ENCODE results near the gene LTA. TPM values are rescaled to one million over a fixed set of nuclear protein-coding genes. Genes with fewer than 3 reads are reported as not detected.
A peak's percentile ranks its signal among the peaks of the same experiment; 100 is the strongest.

The LTA gene
- total RNA-seq, 2 experiments from 2014 or later = 0.98 to 4.1 TPM

DNA sequence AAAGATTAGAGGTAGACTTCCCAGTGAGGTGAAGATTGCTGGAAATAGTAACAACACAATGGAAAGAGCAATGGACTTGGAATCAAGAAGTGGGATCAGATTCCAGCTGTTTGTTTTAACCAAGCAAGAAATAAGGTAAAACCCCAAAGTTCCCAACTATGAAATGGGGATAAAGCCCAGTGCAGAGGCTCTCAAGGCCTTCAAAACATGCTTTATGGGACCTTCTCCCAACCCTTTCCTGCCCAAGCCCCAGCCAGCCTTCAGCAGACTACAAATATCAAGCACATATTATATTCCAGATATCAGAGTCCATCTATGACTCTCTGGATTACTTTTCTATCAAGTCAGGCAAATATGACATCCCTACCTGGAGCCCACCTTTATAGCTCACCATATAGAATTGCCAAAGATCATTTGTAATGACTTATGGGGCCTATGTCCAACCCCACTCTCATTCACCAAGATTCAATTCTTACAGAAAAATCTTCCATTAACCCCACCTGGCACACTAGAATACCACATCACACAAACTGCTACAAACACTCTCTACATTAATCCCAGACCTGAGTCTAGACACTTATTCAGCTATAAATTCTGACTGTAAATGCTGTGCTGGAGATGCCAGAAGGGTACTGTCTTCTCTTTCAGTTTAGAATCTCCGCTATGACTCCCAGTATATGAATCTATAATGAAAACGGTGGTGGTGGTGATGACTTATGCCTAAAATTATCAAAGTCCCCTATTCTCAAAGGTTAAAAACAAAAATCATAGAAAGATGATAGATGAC lies 36.4 kb upstream of the LTA start:
- no peak for DNase-seq (ENCODE audit: low spot score)
- H3K4me2 ChIP-seq (ENCODE audit: low read length) = no peak overlapping the region
- ChIA-PET POLR2A (no interaction called here), CTCF (ENCODE audit: unreplicated experiment) (no interaction called here)
- no peak overlapping the region for H3K27ac ChIP-seq (ENCODE audit: low read depth, low read length, poor library complexity, severe bottlenecking)
- H3K4me1 ChIP-seq (ENCODE audit: insufficient read depth, low read length, poor library complexity, severe bottlenecking) = peaks cover 22% of the 10 kb centered on the region
- H2AFZ ChIP-seq (ENCODE audit: low read length) = no peak overlapping the region
- H3K36me3 ChIP-seq (ENCODE audit: insufficient read depth, low read length) = peaks cover 99% of the 10 kb centered on the region
- H3K4me3 ChIP-seq (ENCODE audit: low read depth, low read length, poor library complexity, severe bottlenecking) = no peak overlapping the region
- no TSS peak for BruUV-seq (replicated peaks)
- no peaks in the 10 kb centered on the region for H3K9me2 ChIP-seq (ENCODE audit: insufficient read depth, low read length)
- no peak for TF ChIP-seq CTCF (conservative IDR thresholded peaks at IDR 0.05; ENCODE audit: low read length)
- TF ChIP-seq EZH2phosphoT487 (IDR thresholded peaks at IDR 0.05; ENCODE audit: borderline replicate concordance, low read depth, low read length) = no peak
- intact Hi-C loops (cut with micrococcal nuclease; ENCODE audit: unreplicated experiment) = no loop called here
- H3K9me3 ChIP-seq (ENCODE audit: low read length) = no peaks in the 10 kb centered on the region
- H4K20me1 ChIP-seq (ENCODE audit: insufficient read depth, low read length) = peaks cover 47% of the 10 kb centered on the region
- H3K79me2 ChIP-seq (ENCODE audit: insufficient read depth, low read depth, low read length) = peaks cover 65% of the 10 kb centered on the region

GRCh38 chr6:31538805-31539400 lies 33.2 kb upstream of the LTA start:
- peaks cover 74% of the 10 kb centered on the region for H3K36me3 ChIP-seq (ENCODE audit: insufficient read depth, low read length)
- H2AFZ ChIP-seq (ENCODE audit: low read length) = no peak overlapping the region
- H4K20me1 ChIP-seq (ENCODE audit: insufficient read depth, low read length) = peaks cover 47% of the 10 kb centered on the region
- intact Hi-C loops (cut with micrococcal nuclease; ENCODE audit: unreplicated experiment) = no loop called here
- TF ChIP-seq CTCF (conservative IDR thresholded peaks at IDR 0.05; ENCODE audit: low read length) (no peak), EZH2phosphoT487 (IDR thresholded peaks at IDR 0.05; ENCODE audit: borderline replicate concordance, low read depth, low read length) (no peak)
- peak overlapping the region; percentile 77 for H3K4me3 ChIP-seq (ENCODE audit: low read depth, low read length, poor library complexity, severe bottlenecking)
- ChIA-PET POLR2A (interaction anchor here (0.6 to 1.1 kb wide), 3 partner anchors 35 to 108 kb away, joined by 3 to 5 read pairs (median 3); no protein-coding TSS in a partner anchor), CTCF (ENCODE audit: unreplicated experiment) (no interaction called here)
- no peaks in the 10 kb centered on the region for H3K9me3 ChIP-seq (ENCODE audit: low read length)
- H3K27ac ChIP-seq (ENCODE audit: low read depth, low read length, poor library complexity, severe bottlenecking) = peak overlapping the region; percentile 6
- peak; percentile 41 for DNase-seq (ENCODE audit: low spot score)
- H3K4me2 ChIP-seq (ENCODE audit: low read length) = peak overlapping the region; percentile 100
- H3K9me2 ChIP-seq (ENCODE audit: insufficient read depth, low read length) = no peaks in the 10 kb centered on the region
- H3K4me1 ChIP-seq (ENCODE audit: insufficient read depth, low read length, poor library complexity, severe bottlenecking) = peaks cover 36% of the 10 kb centered on the region
- no TSS peak for BruUV-seq (replicated peaks)
- peaks cover 89% of the 10 kb centered on the region for H3K79me2 ChIP-seq (ENCODE audit: insufficient read depth, low read depth, low read length)
